H1 (cell line): ENCODE data around the gene PRKRIP1. TPM values are rescaled to one million over a fixed set of nuclear protein-coding genes. Genes with fewer than 3 reads are reported as not detected.
A peak's percentile ranks its signal among the peaks of the same experiment; 100 is the strongest.

ENCODE experiments used
- CTCF ChIA-PET: fragments of 300-600 bp; sonication (Branson Sonifier 250); formaldehyde crosslinking; loops from one replicate; lab custom pipeline; 2021; ENCODE audit not compliant: partially characterized antibody; lab: Charles Lee
- POLR2A ChIA-PET: fragments of 300-600 bp; sonication (Branson Sonifier 250); formaldehyde crosslinking; loops from one replicate; lab custom pipeline; 2021; ENCODE audit warnings: inconsistent platforms; ENCODE audit not compliant: partially characterized antibody; lab: Charles Lee
- DNase-seq, 2 experiments: peaks; one replicate each; pipeline versions ENCODE4 v3.0.0 to v3.0.0-alpha.2; 2010 to 2022; ENCODE audit warnings: low spot score in 2 of 2, low read depth in 1 of 2, mixed read lengths in 1 of 2
- FAIRE-seq: peaks from 2 replicates; lab custom pipeline; 2011; peaks lifted over from hg19 to GRCh38; lab: Jason Lieb, UNC
- H2AFZ ChIP-seq: 2 replicates; pipeline ENCODE4 v1.8.1; 2012; ENCODE audit warnings: low read length, inconsistent platforms
- H2AK5ac ChIP-seq: 2 replicates; pipeline ENCODE4 v1.6.1; 2013; ENCODE audit warnings: low read depth, low read length
- H2BK120ac ChIP-seq: replicated peaks from 2 replicates; pipeline ENCODE3; 2013; ENCODE audit warnings: low read depth, low read length, inconsistent platforms
- H2BK12ac ChIP-seq: 2 replicates; pipeline ENCODE4 v1.6.1; 2013; ENCODE audit warnings: low read depth, low read length
- H2BK15ac ChIP-seq: 2 replicates; pipeline ENCODE4 v1.6.1; 2013; ENCODE audit warnings: low read length
- H2BK20ac ChIP-seq: 2 replicates; pipeline ENCODE4 v1.6.1; 2013; ENCODE audit warnings: low read length
- H2BK5ac ChIP-seq: 2 replicates; pipeline ENCODE4 v1.6.1; 2013; ENCODE audit warnings: low read depth, low read length
- H3K14ac ChIP-seq: 2 replicates; pipeline ENCODE4 v1.6.1; 2013; ENCODE audit warnings: inconsistent platforms; ENCODE audit not compliant: insufficient read length
- H3K18ac ChIP-seq: 2 replicates; pipeline ENCODE4 v1.6.1; 2013; ENCODE audit warnings: low read length; ENCODE audit errors: extremely low read depth
- H3K23ac ChIP-seq: 2 replicates; pipeline ENCODE4 v1.6.1; 2013; ENCODE audit warnings: inconsistent platforms; ENCODE audit not compliant: insufficient read length
- H3K23me2 ChIP-seq: 2 replicates; pipeline ENCODE4 v1.6.1; 2013; ENCODE audit warnings: low read depth, low read length
- H3K27ac ChIP-seq: 2 replicates; pipeline ENCODE4 v1.6.1; 2011; ENCODE audit warnings: low read depth, low read length, inconsistent platforms
- H3K27me3 ChIP-seq, 4 experiments: replicated peaks in 1 of 4; 1 replicate in 1 of 4; 2 replicates in 3 of 4; pipeline versions ENCODE4 v1.6.1 to v1.8.1; 2011 to 2013; ENCODE audit warnings: low read length in 3 of 4, mild to moderate bottlenecking in 3 of 4, inconsistent platforms in 2 of 4, mixed read lengths in 2 of 4, moderate library complexity in 1 of 4; ENCODE audit not compliant: control insufficient read depth in 3 of 4, insufficient read depth in 3 of 4; ENCODE audit errors: extremely low read depth in 1 of 4
- H3K36me3 ChIP-seq, 4 experiments: 2 replicates each; pipeline versions ENCODE4 v1.6.1 to v1.8.1; 2011 to 2013; ENCODE audit warnings: mild to moderate bottlenecking in 4 of 4, low read length in 3 of 4, moderate library complexity in 2 of 4, control low read depth in 1 of 4, inconsistent platforms in 1 of 4; ENCODE audit not compliant: insufficient read depth in 4 of 4, control insufficient read depth in 2 of 4
- H3K4ac ChIP-seq: replicated peaks from 2 replicates; pipeline ENCODE3; 2013; ENCODE audit warnings: low read length, low read depth, mixed read lengths, inconsistent platforms; ENCODE audit not compliant: insufficient read length
- H3K4me1 ChIP-seq, 4 experiments: replicated peaks in 1 of 4; 1 replicate in 1 of 4; 2 replicates in 3 of 4; pipeline versions ENCODE4 v1.6.1 to v1.8.1; 2011 to 2013; ENCODE audit warnings: low read length in 3 of 4, inconsistent platforms in 2 of 4, mixed read lengths in 1 of 4; ENCODE audit not compliant: insufficient read depth in 4 of 4, control insufficient read depth in 3 of 4
- H3K4me2 ChIP-seq, 2 experiments: 2 replicates each; pipeline versions ENCODE4 v1.6.1 to v1.8.1; 2011 to 2013; ENCODE audit warnings: low read depth in 2 of 2, low read length in 2 of 2, control low read depth in 1 of 2, inconsistent platforms in 1 of 2, mild to moderate bottlenecking in 1 of 2; ENCODE audit not compliant: insufficient read depth in 1 of 2
- H3K4me3 ChIP-seq, 4 experiments: fragments of 200-600, 300-600 bp in 1 of 4; sonication (generic), shearing (Covaris generic), sonication (Bioruptor Twin) in 1 of 4; 2 replicates each; pipeline versions ENCODE4 v1.5.1 to v1.8.1; 2011 to 2016; ENCODE audit warnings: low read length in 4 of 4, low read depth in 3 of 4, control low read depth in 2 of 4, inconsistent platforms in 2 of 4, mild to moderate bottlenecking in 2 of 4, mixed read lengths in 1 of 4, moderate library complexity in 1 of 4; ENCODE audit not compliant: insufficient read depth in 2 of 4; ENCODE audit errors: extremely low read depth in 1 of 4
- H3K56ac ChIP-seq: replicated peaks from 2 replicates; pipeline ENCODE3; 2013; ENCODE audit warnings: low read depth, mild to moderate bottlenecking, mixed read lengths, low read length, inconsistent platforms; ENCODE audit not compliant: insufficient read length
- H3K79me1 ChIP-seq: 2 replicates; pipeline ENCODE4 v1.6.1; 2013; ENCODE audit warnings: low read depth, low read length, control low read depth
- H3K79me2 ChIP-seq, 2 experiments: 2 replicates each; pipeline versions ENCODE4 v1.6.1 to v1.8.1; 2012 to 2013; ENCODE audit warnings: low read length in 2 of 2, mild to moderate bottlenecking in 2 of 2, inconsistent platforms in 1 of 2; ENCODE audit not compliant: insufficient read depth in 2 of 2, control insufficient read depth in 1 of 2
- H3K9ac ChIP-seq, 4 experiments: replicated peaks in 1 of 4; 1 replicate in 1 of 4; 2 replicates in 3 of 4; pipeline versions ENCODE4 v1.6.1 to v1.8.1; 2011 to 2013; ENCODE audit warnings: low read depth in 3 of 4, low read length in 3 of 4, control low read depth in 2 of 4, mild to moderate bottlenecking in 2 of 4, moderate library complexity in 2 of 4, inconsistent platforms in 1 of 4; ENCODE audit errors: extremely low read depth in 1 of 4
- H3K9me3 ChIP-seq, 2 experiments: 2 replicates each; pipeline versions ENCODE4 v1.6.1 to v1.8.1; 2012 to 2013; ENCODE audit warnings: mild to moderate bottlenecking in 2 of 2, moderate library complexity in 2 of 2, control low read depth in 1 of 2, inconsistent platforms in 1 of 2, low read depth in 1 of 2, low read length in 1 of 2, mixed read lengths in 1 of 2; ENCODE audit not compliant: insufficient read depth in 2 of 2
- H4K20me1 ChIP-seq, 2 experiments: replicated peaks in 1 of 2; 2 replicates each; pipeline versions ENCODE3 to v1.8.1; 2011 to 2013; ENCODE audit warnings: inconsistent platforms in 2 of 2, low read length in 2 of 2, mild to moderate bottlenecking in 1 of 2; ENCODE audit not compliant: insufficient read depth in 2 of 2, control insufficient read depth in 1 of 2
- H4K5ac ChIP-seq: 2 replicates; pipeline ENCODE4 v1.6.1; 2013; ENCODE audit warnings: low read length, low read depth, mixed read lengths, inconsistent platforms; ENCODE audit not compliant: insufficient read length
- H4K8ac ChIP-seq: 2 replicates; pipeline ENCODE4 v1.8.0; 2013; ENCODE audit warnings: mild to moderate bottlenecking, moderate library complexity, low read length, inconsistent platforms; ENCODE audit not compliant: insufficient read depth; ENCODE audit errors: extremely low read depth
- H4K91ac ChIP-seq: replicated peaks from 2 replicates; pipeline ENCODE3; 2013; ENCODE audit warnings: low read length, mixed read lengths, inconsistent platforms; ENCODE audit not compliant: insufficient read length
- ASH2L ChIP-seq: fragments of 200-600, 300-600 bp; sonication (generic); IDR thresholded peaks from one replicate; pipeline ENCODE4 v1.7.1; 2017; ENCODE audit warnings: low read length
- CREB1 ChIP-seq: IDR thresholded peaks from 2 replicates; pipeline ENCODE4 v1.6.1; 2012; ENCODE audit warnings: inconsistent platforms
- GABPA ChIP-seq: IDR thresholded peaks from 2 replicates; pipeline ENCODE4 v1.6.1; 2011; ENCODE audit warnings: mild to moderate bottlenecking, low read length, moderate library complexity, borderline replicate concordance; ENCODE audit not compliant: insufficient read depth
- SP4 ChIP-seq: IDR thresholded peaks from 2 replicates; pipeline ENCODE4 v1.6.1; 2012; ENCODE audit warnings: low read length, inconsistent platforms
- SUZ12 ChIP-seq: fragments of 200-600 bp; sonication (generic); IDR thresholded peaks from 2 replicates; pipeline ENCODE4 v1.6.1; 2012; ENCODE audit warnings: mild to moderate bottlenecking, inconsistent platforms, low read length, moderate library complexity, mixed read lengths
- WGBS, 2 experiments: shearing (Covaris generic) in 1 of 2; methylation state at CpG; one replicate each; pipeline versions ENCODE4 v1.1.6 to v1.1.7; 2013 to 2015; ENCODE audit warnings: low lambda C conversion rate in 2 of 2, mixed read lengths in 2 of 2, inconsistent platforms in 1 of 2, low coverage in 1 of 2, missing lambda C conversion rate in 1 of 2; ENCODE audit not compliant: insufficient replicate concordance in 2 of 2, insufficient coverage in 1 of 2, insufficient read length in 1 of 2; ENCODE audit errors: extremely low coverage in 1 of 2, missing lambda C conversion rate in 1 of 2; 5-methylcytosine and 5-hydroxymethylcytosine counted together
- polyA plus RNA-seq, 7 experiments: library from polyadenylated mRNA; depleted of rRNA in 3 of 7; stranded (reverse) in 5 of 7; unstranded in 2 of 7; fragments of >200 nt in 5 of 7; fragments of 200-250 nt in 2 of 7; gene quantifications; 1 replicate in 5 of 7; 2 replicates in 1 of 7; 4 replicates in 1 of 7; pipeline versions ENCODE4 v1.2.1 to v1.2.3, GENCODE V29; 2011 to 2013; ENCODE audit warnings: missing spikeins in 2 of 7, mixed read lengths in 2 of 7
- total RNA-seq: library from RNA; stranded (reverse); fragmentation: NEBNext Ultra II Directional; extraction: Animal tissue kit (Norgen Biotek cat#: 25700); gene quantifications from 2 replicates; pipeline ENCODE4 v1.2.1, GENCODE V29; 2021

The PRKRIP1 gene
- total and polyA plus RNA-seq, 2 of the 8 experiments (the other 6 are each of a cell fraction or from before 2014, with no cell fraction given) = 11.1 to 22.0 TPM

DNA sequence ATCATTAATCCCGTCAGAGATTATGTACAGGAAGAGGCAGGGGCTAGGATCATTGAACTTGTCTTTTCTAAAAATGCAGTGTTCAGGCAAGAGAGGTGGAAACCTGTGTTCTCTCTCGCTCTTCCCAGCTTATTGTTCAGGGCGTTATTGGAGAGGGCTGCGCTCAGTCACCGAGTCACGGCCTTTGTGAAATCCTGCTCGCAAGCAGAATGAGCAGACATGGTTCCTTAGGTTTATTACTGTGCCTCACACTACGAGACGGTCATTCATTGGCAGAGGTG lies 631 bp upstream of the PRKRIP1 start:
- no peak overlapping the region for H3K4ac ChIP-seq
- H3K27ac ChIP-seq = peak overlapping the region; percentile 93
- DNase-seq = no peak
- H3K56ac ChIP-seq = peak overlapping the region; percentile 7
- no peak overlapping the region for H2BK120ac ChIP-seq
- peak overlapping the region; percentile 89 for H2BK5ac ChIP-seq
- peak overlapping the region; percentile 75; the same call in 1 of the 2 replicates for H2AK5ac ChIP-seq
- H4K8ac ChIP-seq = 0 out of 2 replicates have a peak overlapping the region, but pooled peaks have one; percentile 97
- H3K4me2 ChIP-seq = peak overlapping the region; percentile 88 to 96
- peak overlapping the region; percentile 4 for H4K91ac ChIP-seq
- H3K14ac ChIP-seq = no peak overlapping the region
- TF ChIP-seq GABPA (no peak), CREB1 (no peak), ASH2L (no peak), SP4 (0 out of 2 replicates have a peak, but pooled peaks have one; percentile 21), SUZ12 (no peak)
- H3K18ac ChIP-seq = peak overlapping the region; percentile 11
- ChIA-PET CTCF (interaction anchor here (1.0 to 11.4 kb wide), 7 partner anchors 9 to 115 kb away, joined by 3 to 118 read pairs (median 5); no protein-coding TSS in a partner anchor), POLR2A (interaction anchor here (0.6 to 4.0 kb wide), 27 partner anchors 9 to 740 kb away, joined by 3 to 21 read pairs (median 4); no protein-coding TSS in a partner anchor)
- no peak overlapping the region for H2BK20ac ChIP-seq
- no peak overlapping the region for H3K23ac ChIP-seq
- no peaks in the 10 kb centered on the region for H3K27me3 ChIP-seq
- H3K9ac ChIP-seq = peak overlapping the region in 3 of 4 experiments; percentile 73 to 92 (median 74); a peak in 6 of 7 replicates
- no peaks in the 10 kb centered on the region for H3K79me1 ChIP-seq
- peak overlapping the region; percentile 82 for H2BK12ac ChIP-seq
- no peak for FAIRE-seq
- H4K20me1 ChIP-seq = peaks cover 1% of the 10 kb centered on the region in 2 experiments
- peak overlapping the region; percentile 69 to 94 (median 88) for H3K4me3 ChIP-seq
- peaks cover 11% of the 10 kb centered on the region for H3K23me2 ChIP-seq
- H3K79me2 ChIP-seq = peaks cover 3 to 11% of the 10 kb centered on the region in 2 experiments; a peak in 2 of 4 replicates
- H2BK15ac ChIP-seq = no peak overlapping the region
- 14% methylated on average over 9 of the region's 9 CpGs; no CpG with 5 or more reads in 1 of the 2 experiments for WGBS, 2 experiments
- peaks cover 0 to 6% (median 2%) of the 10 kb centered on the region in 4 experiments; a peak in 2 of 7 replicates for H3K4me1 ChIP-seq
- peak overlapping the region; percentile 28 for H2AFZ ChIP-seq
- H3K9me3 ChIP-seq = no peaks in the 10 kb centered on the region
- H3K36me3 ChIP-seq = peaks cover 2 to 16% (median 10%) of the 10 kb centered on the region in 4 experiments; a peak in 6 of 8 replicates
- H4K5ac ChIP-seq = peak overlapping the region; percentile 27
